PC-3 (cell line): ENCODE measurements around the gene TMIE. TPM values are rescaled to one million over a fixed set of nuclear protein-coding genes. Genes with fewer than 3 reads are reported as not detected.
A peak's percentile ranks its signal among the peaks of the same experiment; 100 is the strongest.
"Not testable (repeated sequence)": the region's sequence is repeated elsewhere in the genome, so short reads cannot be mapped to it uniquely, and the experiment has no call there.

Experiments used
- ATAC-seq: fragments of 200-7000 bp; cut with Tn5 transposase; 2 replicates; pipeline ENCODE4 v1.9.1; 2020; ENCODE audit warnings: mild to moderate bottlenecking, moderate library complexity
- BruUV-seq: library from RNA; stranded (reverse); fragments of 400-500 nt; replicated peaks from 2 replicates; lab custom pipeline; 2021; lab: Mats Ljungman, UMichigan
- CTCF ChIA-PET: fragments of 300-600 bp; sonication (Branson Sonifier 250); formaldehyde crosslinking; loops from one replicate; lab custom pipeline; 2022; ENCODE audit warnings: antibody characterized with exemption; lab: Charles Lee
- POLR2A ChIA-PET: fragments of 300-600 bp; sonication (Branson Sonifier 250); formaldehyde crosslinking; loops from one replicate; lab custom pipeline; 2022; ENCODE audit warnings: antibody characterized with exemption; ENCODE audit not compliant: unreplicated experiment; lab: Charles Lee
- DNase-seq: peaks from one replicate; pipeline ENCODE4 v3.0.0-alpha.2; 2015
- H2AFZ ChIP-seq: fragments of 300-600 bp; sonication (generic); 2 replicates; pipeline ENCODE4 v1.6.0; 2016; ENCODE audit warnings: antibody characterized with exemption, low read length
- H3F3A ChIP-seq: fragments of 300-600 bp; sonication (generic); one replicate; pipeline ENCODE4 v1.6.0; 2017; ENCODE audit warnings: antibody characterized with exemption, low read length, control low read depth, mild to moderate bottlenecking; ENCODE audit not compliant: unreplicated experiment
- H3K27ac ChIP-seq: fragments of 300-600 bp; sonication (generic); 2 replicates; pipeline ENCODE4 v1.5.1; 2016; ENCODE audit warnings: mild to moderate bottlenecking, low read length
- H3K27me3 ChIP-seq: fragments of 300-600 bp; sonication (generic); 2 replicates; pipeline ENCODE4 v1.6.1; 2016; ENCODE audit warnings: low read length, mixed read lengths
- H3K36me3 ChIP-seq: fragments of 300-600 bp; sonication (generic); 2 replicates; pipeline ENCODE4 v1.6.1; 2016; ENCODE audit warnings: low read depth, mixed run types, low read length, mixed read lengths
- H3K4me1 ChIP-seq: fragments of 300-600 bp; sonication (generic); 2 replicates; pipeline ENCODE4 v1.5.1; 2016; ENCODE audit warnings: low read length; ENCODE audit not compliant: insufficient read depth
- H3K4me2 ChIP-seq: fragments of 300-600 bp; sonication (generic); 2 replicates; pipeline ENCODE4 v1.6.0; 2016; ENCODE audit warnings: low read length
- H3K4me3 ChIP-seq: fragments of 300-600 bp; sonication (generic); 2 replicates; pipeline ENCODE4 v1.5.1; 2016; ENCODE audit warnings: mild to moderate bottlenecking, low read length, mixed read lengths
- H3K79me2 ChIP-seq: fragments of 300-600 bp; sonication (generic); 2 replicates; pipeline ENCODE4 v1.6.1; 2017; ENCODE audit warnings: low read length, mixed read lengths
- H3K9ac ChIP-seq: fragments of 300-600 bp; sonication (generic); 2 replicates; pipeline ENCODE4 v1.6.0; 2016; ENCODE audit warnings: mild to moderate bottlenecking, low read length
- H3K9me2 ChIP-seq: fragments of 300-600 bp; sonication (generic); replicated peaks from 2 replicates; pipeline ENCODE4 v1.6.1; 2016; ENCODE audit warnings: mixed run types, low read length, mixed read lengths
- H3K9me3 ChIP-seq: fragments of 300-600 bp; sonication (generic); 2 replicates; pipeline ENCODE4 v1.6.1; 2016; ENCODE audit warnings: low read length, mixed read lengths
- H4K20me1 ChIP-seq: fragments of 300-600 bp; sonication (generic); 2 replicates; pipeline ENCODE4 v1.6.1; 2016; ENCODE audit warnings: low read length, mixed read lengths
- EZH2 ChIP-seq: fragments of 300-600 bp; sonication (generic); IDR thresholded peaks from one replicate; pipeline ENCODE4 v1.6.1; 2017; ENCODE audit warnings: antibody characterized with exemption, mild to moderate bottlenecking, low read length; ENCODE audit not compliant: unreplicated experiment
- EZH2phosphoT487 ChIP-seq: fragments of 300-600 bp; sonication (generic); IDR thresholded peaks from 2 replicates; pipeline ENCODE4 v1.6.1; 2018; ENCODE audit warnings: mild to moderate bottlenecking, antibody characterized with exemption, low read length, borderline replicate concordance
- intact Hi-C: fragments of 100-400 bp; cut with micrococcal nuclease; formaldehyde crosslinking; loops from 2 replicates; pipeline ENCODE4 v1.9.0; 2023
- total RNA-seq: library from RNA; depleted of rRNA; stranded (reverse); fragments of >200 nt; gene quantifications from 2 replicates; pipeline ENCODE4 v1.2.3, GENCODE V29; 2014
- TF ChIP-seq, protein P1 (sequence below): fragments of 300-600 bp; sonication (generic); conservative IDR thresholded peaks from 2 replicates; pipeline ENCODE4 v1.5.1; 2017; ENCODE audit warnings: antibody characterized with exemption, low read depth, mild to moderate bottlenecking, low read length

TMIE gene
- total RNA-seq, 1 experiment from 2014 or later, result 0.66 TPM

DNA sequence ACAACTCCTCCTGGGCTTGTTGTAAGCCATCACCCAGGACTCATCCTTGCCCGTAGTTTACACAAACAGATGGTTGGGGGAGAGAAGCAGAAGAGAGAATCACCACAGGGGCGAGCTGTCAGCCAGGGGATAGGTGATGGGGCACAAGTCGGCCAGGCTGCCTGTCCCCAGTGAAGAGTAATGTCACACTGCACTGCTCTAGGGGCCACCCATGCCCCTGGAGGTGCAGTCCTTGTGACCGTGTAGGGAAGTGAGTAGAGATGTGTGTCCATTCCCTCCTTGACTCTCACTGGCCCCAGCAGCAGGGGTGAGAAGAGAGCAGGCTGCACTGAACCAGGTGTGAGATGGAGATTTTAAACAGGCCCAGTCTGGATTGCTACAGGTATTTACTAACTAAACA lies 33.6 kb downstream of the TMIE start:
- DNase-seq, result no peak
- no peaks in the 10 kb centered on the region for H3K36me3 ChIP-seq
- ATAC-seq, result no peak
- no peak overlapping the region for H3K4me2 ChIP-seq
- H3K79me2 ChIP-seq, result no peaks in the 10 kb centered on the region
- ChIA-PET CTCF (no interaction called here), POLR2A (no interaction called here)
- intact Hi-C loops, result no loop called here
- no peak overlapping the region for H3K4me3 ChIP-seq
- no TSS peak for BruUV-seq
- no peaks in the 10 kb centered on the region for H3F3A ChIP-seq
- no peak for TF ChIP-seq EZH2
- no peak for TF ChIP-seq EZH2phosphoT487
- TF ChIP-seq, protein P1, sequence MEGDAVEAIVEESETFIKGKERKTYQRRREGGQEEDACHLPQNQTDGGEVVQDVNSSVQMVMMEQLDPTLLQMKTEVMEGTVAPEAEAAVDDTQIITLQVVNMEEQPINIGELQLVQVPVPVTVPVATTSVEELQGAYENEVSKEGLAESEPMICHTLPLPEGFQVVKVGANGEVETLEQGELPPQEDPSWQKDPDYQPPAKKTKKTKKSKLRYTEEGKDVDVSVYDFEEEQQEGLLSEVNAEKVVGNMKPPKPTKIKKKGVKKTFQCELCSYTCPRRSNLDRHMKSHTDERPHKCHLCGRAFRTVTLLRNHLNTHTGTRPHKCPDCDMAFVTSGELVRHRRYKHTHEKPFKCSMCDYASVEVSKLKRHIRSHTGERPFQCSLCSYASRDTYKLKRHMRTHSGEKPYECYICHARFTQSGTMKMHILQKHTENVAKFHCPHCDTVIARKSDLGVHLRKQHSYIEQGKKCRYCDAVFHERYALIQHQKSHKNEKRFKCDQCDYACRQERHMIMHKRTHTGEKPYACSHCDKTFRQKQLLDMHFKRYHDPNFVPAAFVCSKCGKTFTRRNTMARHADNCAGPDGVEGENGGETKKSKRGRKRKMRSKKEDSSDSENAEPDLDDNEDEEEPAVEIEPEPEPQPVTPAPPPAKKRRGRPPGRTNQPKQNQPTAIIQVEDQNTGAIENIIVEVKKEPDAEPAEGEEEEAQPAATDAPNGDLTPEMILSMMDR, result no peak
- H3K9me2 ChIP-seq, result no peaks in the 10 kb centered on the region
- H3K4me1 ChIP-seq, result no peaks in the 10 kb centered on the region
- H2AFZ ChIP-seq, result no peak overlapping the region
- H3K9ac ChIP-seq, result no peak overlapping the region
- no peak overlapping the region for H3K27ac ChIP-seq
- peaks cover 24% of the 10 kb centered on the region for H3K27me3 ChIP-seq
- H4K20me1 ChIP-seq, result no peaks in the 10 kb centered on the region
- no peaks in the 10 kb centered on the region for H3K9me3 ChIP-seq

DNA sequence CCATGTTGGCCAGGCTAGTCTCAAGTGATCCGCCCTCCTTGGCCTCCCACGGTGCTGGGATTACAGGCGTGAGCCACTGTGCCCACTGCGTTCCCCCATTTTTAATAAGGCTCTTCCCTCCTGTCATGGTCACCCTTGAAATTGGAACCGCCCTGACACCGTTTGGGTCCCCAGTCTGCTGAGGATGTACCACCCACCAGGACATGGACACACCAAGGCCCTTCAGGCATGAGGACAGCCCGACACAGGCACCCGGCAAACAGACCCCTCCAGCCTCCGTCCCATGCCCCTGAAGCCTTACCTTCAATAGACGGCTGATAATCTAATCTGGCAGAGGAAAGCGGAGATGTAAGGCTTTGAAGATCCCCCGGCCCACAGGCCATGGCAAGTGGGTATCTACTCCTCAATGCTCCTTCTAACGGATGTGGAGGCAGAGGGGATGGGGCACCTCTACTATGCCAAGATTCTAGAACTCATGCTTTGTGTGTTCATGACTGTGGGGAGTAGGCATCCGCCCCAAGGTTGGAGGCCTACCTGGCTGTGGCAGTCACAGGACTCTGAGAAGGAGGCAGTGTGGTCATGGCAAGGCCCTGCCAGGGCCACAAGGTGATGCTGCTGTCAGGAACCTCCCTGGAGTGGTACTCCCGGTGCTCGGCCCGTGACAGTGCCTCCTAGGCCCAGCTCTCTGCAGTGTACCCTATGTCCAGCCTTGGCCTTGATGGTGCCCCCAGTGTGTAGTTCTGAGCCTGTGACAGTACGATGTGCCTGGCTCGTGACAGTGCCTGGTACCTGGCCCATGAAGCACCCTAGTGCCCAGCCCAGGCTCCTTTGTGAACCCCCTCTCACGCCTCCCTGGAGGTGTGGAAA lies 35.0 kb downstream of the TMIE start:
- ChIA-PET POLR2A (no interaction called here), CTCF (no interaction called here)
- Histone ChIP-seq H3K9ac (no peak overlapping the region), H3K79me2 (no peaks in the 10 kb centered on the region), H2AFZ (no peak overlapping the region), H3K27me3 (peaks cover 13% of the 10 kb centered on the region; the same call in 1 of the 2 replicates), H3K36me3 (no peaks in the 10 kb centered on the region), H3K4me3 (no peak overlapping the region), H3K4me1 (no peaks in the 10 kb centered on the region), H3K4me2 (no peak overlapping the region), H3F3A (no peaks in the 10 kb centered on the region), H3K9me2 (no peaks in the 10 kb centered on the region), H4K20me1 (no peaks in the 10 kb centered on the region), H3K27ac (no peak overlapping the region), H3K9me3 (no peaks in the 10 kb centered on the region)
- BruUV-seq, result no TSS peak
- no peak for ATAC-seq
- no peak for DNase-seq
- TF ChIP-seq EZH2, result no peak
- no peak for TF ChIP-seq EZH2phosphoT487
- TF ChIP-seq, protein P1, result no peak
- intact Hi-C loops, result no loop called here

DNA sequence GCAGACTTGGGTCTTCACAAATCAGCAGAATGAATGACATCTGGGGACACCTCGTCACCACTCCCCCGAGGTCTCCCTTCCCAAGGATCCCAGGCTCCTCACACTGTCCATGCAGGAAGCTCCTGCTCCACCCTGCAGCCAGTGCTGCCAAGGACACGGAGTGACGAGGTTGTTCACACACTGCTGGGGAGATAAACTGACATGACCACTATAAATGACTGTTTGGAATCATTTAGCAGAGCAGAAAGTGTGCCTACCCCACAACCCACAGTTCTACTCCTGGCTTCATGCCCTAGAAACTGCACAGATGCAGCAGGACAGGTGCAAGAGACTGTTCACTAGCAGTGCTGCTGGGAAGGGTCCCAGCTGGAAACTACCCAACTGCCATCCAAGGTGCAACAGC lies 36.1 kb downstream of the TMIE start:
- ChIA-PET CTCF (no interaction called here), POLR2A (no interaction called here)
- Histone ChIP-seq H3K9me2 (no peaks in the 10 kb centered on the region), H3F3A (no peaks in the 10 kb centered on the region), H3K4me3 (no peak overlapping the region), H4K20me1 (no peaks in the 10 kb centered on the region), H3K4me1 (no peaks in the 10 kb centered on the region), H3K79me2 (no peaks in the 10 kb centered on the region), H3K27me3 (peaks cover 6% of the 10 kb centered on the region; the same call in 1 of the 2 replicates), H2AFZ (no peak overlapping the region), H3K36me3 (no peaks in the 10 kb centered on the region), H3K9me3 (no peaks in the 10 kb centered on the region), H3K9ac (no peak overlapping the region), H3K4me2 (no peak overlapping the region), H3K27ac (no peak overlapping the region)
- ATAC-seq, result peak; percentile 43; the same call in 1 of the 2 replicates
- intact Hi-C loops, result no loop called here
- BruUV-seq, result no TSS peak
- TF ChIP-seq, protein P1, result no peak
- TF ChIP-seq EZH2phosphoT487, result no peak
- no peak for TF ChIP-seq EZH2
- no peak for DNase-seq

DNA sequence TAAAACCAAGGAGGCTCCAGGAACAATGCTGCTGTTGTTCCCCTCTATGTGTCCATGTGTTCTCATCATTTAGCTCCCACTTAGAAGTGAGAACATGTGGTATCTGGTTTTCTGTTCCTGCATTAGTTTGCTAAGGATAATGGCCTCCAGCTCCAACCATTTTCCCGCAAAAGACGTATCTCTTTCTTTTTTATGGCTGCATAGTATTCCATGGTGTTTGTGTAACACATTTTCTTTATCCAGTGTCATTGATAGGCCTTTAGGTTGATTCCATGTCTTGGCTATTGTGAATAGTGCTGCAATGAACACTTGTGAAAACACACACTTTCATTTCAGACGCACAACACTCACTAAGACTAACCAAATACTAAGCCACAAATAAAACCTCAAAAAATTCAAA lies 38.4 kb downstream of the TMIE start:
- H3K27ac ChIP-seq, DNase-seq, intact Hi-C loops, H3K4me1 ChIP-seq, BruUV-seq, CTCF ChIA-PET, H3K27me3 ChIP-seq, ATAC-seq, H2AFZ ChIP-seq, H3K79me2 ChIP-seq, H3K4me2 ChIP-seq, H3F3A ChIP-seq, H3K9me2 ChIP-seq, POLR2A ChIA-PET, H3K36me3 ChIP-seq, H4K20me1 ChIP-seq, H3K4me3 ChIP-seq, H3K9me3 ChIP-seq, H3K9ac ChIP-seq: not testable (repeated sequence)
